ENCODE data around the gene DSP.

Gene DSP

DNA sequence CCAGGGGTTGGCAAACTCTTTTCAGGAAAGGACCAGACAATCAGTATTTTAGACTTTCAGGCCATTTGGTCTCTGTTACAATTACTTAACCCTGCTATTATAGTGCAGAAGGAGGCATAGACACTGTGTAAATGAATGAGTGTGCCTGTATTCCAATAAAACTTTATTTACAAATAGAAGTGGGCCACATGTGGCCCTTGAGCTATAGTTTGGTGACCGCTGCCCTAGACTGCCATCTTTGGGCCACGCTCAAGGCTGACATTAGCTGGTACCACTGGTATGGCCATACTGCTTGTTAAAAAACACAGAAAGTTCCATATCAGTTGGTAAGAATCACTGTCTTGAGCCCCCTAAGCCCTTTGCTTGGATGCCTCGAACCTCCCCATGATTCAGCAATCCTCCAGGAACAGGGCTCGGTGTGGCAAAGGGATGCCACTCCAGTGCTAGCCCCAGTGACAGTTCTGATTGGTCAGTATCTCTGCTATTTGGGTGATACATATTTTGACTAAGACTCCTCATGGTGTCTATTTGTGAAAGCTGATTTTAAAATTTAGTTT lies 25.2 kb downstream of the DSP start:
- DNase-seq: no peak

- no peak for DNase-seq
Observed at GRCh38 chr6:7568021-7568420, 26.6 kb downstream of the DSP start.

GRCh38 chr6:7569082-7569481 lies 27.6 kb downstream of the DSP start:
- DNase-seq: no peak

- DNase-seq: no peak
Observed at GRCh38 chr6:7572213-7572943, 30.9 kb downstream of the DSP start.

- DNase-seq: no peak
Observed at GRCh38 chr6:7574500-7574899, 33.0 kb downstream of the DSP start.

DNA sequence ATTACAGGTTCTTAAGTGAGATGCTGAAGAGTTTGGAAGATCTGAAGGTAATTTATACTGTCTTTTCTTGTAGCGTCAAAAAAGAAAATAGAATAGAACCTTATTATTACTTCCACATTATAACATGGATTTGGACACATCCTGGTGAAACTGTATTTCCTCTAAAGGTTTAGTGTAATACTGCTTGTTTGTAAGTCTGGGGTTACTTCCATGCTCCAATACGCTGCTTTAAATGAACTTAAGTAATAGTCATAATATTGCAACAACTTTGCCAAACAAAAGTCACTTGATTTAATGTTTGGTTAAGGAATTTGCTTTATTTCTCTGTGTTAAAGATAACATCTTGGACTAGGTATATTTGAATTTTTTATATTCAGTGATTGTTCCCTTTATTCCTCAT lies 37.0 kb downstream of the DSP start:
- no peak for DNase-seq

- no peak for DNase-seq
Observed at GRCh38 chr6:7578931-7579330, 37.5 kb downstream of the DSP start.

DNA sequence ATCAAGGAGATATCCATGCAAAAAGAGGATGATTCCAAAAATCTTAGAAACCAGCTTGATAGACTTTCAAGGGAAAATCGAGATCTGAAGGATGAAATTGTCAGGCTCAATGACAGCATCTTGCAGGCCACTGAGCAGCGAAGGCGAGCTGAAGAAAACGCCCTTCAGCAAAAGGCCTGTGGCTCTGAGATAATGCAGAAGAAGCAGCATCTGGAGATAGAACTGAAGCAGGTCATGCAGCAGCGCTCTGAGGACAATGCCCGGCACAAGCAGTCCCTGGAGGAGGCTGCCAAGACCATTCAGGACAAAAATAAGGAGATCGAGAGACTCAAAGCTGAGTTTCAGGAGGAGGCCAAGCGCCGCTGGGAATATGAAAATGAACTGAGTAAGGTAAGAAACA lies 38.4 kb downstream of the DSP start:
- DNase-seq: no peak

GRCh38 chr6:7580537-7580926 lies 39.1 kb downstream of the DSP start:
- no peak for DNase-seq

DNA sequence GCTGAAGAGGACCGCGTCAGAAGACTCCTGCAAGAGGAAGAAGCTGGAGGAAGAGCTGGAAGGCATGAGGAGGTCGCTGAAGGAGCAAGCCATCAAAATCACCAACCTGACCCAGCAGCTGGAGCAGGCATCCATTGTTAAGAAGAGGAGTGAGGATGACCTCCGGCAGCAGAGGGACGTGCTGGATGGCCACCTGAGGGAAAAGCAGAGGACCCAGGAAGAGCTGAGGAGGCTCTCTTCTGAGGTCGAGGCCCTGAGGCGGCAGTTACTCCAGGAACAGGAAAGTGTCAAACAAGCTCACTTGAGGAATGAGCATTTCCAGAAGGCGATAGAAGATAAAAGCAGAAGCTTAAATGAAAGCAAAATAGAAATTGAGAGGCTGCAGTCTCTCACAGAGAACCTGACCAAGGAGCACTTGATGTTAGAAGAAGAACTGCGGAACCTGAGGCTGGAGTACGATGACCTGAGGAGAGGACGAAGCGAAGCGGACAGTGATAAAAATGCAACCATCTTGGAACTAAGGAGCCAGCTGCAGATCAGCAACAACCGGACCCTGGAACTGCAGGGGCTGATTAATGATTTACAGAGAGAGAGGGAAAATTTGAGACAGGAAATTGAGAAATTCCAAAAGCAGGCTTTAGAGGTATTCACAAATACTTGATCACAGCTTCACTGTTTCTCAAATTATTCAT lies 39.6 kb downstream of the DSP start:
- DNase-seq: no peak

- no peak for DNase-seq
Observed at GRCh38 chr6:7585287-7585930, 43.9 kb downstream of the DSP start.

DNA sequence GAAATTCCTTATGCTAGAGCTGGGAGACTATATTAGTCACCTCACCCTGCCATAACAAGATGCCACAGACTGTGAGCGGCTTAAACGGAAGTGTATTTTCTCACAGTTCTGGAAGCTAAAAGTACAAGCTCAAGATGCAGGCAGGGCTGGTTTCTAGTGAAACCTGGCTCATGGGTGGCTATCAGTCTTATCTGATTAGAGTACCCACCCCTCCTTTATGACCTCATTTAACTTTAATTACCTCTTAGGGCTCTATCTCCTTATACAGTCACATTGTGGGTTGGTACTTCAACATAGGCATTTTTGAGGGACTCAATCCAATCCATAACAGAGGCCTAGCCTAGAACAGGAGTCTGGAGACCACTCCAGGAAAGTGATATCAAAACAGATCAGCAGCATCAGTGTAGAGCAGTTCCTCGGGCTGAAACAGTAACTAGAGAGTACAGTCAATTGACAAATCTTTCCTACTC lies 46.2 kb downstream of the DSP start:
- DNase-seq: no peak

- no peak for DNase-seq
Observed at GRCh38 chr6:7588506-7588905, 47.0 kb downstream of the DSP start.

DNA sequence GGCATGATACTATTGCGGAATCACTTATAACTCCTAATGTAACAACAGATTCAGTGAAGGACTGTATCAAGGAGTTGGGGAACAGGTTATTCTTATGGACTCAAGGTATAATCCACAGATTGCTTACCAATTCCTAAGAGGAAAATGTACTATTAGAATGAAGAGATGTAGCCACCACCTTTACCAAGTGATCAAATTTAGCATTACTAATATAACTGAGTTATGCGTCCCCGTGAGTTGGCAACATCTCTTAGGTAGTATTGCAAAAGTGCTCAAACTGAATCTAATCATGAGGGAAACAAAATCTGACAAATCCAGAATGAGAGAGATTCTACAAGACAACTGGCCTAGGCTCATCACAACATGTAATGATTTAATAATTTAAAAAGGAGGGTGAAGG lies 47.8 kb downstream of the DSP start:
- DNase-seq: no peak

DNA sequence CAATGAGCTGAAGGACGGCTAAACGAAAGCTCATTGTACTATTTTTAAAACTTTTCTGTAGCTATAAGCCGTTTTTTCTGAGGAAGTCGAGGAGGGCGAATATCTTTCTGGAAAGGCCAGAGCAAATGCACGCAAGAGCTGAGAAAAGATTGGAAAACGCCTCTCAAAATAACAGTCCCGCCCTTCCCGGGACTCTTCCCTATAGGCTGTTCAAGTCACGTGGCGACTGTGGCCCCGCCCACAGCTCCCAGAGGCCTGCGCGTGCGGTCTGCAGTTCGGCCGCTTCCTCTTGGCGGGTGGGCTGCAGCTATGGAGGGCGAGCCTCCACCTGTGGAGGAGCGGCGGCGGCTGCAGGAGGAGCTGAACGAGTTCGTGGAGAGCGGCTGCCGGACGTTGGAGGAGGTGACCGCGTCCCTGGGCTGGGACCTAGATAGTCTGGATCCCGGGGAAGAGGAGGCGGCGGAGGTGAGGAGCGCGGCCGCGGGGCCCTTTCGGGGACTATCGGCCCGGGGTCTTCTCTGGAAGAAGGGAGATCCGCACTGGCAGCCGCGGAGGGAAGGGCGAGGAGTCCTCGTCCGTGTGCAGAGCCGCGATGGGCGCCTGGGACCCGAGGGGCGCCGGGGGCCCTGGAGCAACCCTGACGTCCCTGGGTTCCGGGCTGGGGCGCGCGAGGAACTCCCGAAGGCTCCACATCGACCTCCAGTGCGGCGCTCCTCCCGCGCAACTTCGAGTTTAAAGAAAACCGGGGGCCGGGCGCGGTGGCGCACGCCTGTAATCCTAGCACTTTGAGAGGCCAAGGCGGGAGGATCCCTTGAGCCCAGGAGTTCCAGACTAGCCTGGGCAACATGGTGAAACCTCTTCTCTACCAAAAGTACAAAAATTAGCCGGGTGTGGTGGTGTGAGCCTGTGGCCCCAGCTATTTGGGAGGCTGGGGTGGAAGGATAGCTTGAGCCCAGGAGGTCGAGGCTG lies 48.8 kb downstream of the DSP start, which contains the start of gene SNRNP48:
Gene SNRNP48 (plus strand): TSS at position 250 of the 969 bp plus-strand sequence. CDS start 60 bp downstream, at position 310.
- DNase-seq: peak; percentile 89

DNA sequence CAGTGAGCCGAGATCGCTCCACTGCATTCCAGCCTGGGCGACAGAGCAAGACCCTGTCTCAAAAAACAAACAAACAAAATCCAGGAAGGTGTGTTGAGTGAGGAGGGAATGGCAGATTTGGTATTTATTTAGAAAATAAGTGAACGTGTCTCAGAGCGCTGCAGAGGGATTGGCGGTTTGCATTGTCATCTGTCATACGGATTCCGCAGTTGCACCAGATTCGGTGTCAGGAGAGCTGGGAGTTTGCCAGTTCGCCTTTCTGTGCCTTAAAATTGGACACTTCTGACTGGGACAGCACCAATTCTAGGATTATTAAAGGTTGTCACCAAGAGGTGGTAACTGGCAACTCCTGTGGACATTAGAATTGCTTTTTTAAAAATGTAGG lies 49.4 kb downstream of the DSP start:
- DNase-seq: no peak

GRCh38 chr6:7591770-7592169 lies 50.3 kb downstream of the DSP start:
- no peak for DNase-seq

DNA sequence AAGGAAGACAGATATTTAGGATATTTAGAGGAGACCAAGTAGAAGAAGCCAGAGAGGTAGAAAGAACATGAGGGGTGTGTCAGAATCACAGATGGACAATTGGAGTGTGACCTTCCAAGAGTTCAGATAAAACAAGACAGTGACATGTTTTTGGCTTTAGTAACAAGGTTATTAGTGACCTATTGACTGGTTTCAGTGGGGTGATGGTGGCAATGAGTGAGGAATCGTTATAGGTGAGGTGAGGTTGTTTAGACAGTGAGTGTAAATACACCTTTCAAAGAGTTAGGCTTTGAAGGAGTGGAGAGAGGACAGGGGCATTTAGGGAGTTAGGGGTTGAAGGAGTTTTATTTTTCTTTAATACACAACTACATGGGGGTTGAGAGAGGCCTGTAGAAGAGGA lies 51.8 kb downstream of the DSP start:
- no peak for DNase-seq

GRCh38 chr6:7594579-7595125 lies 53.2 kb downstream of the DSP start:
- DNase-seq: no peak

DNA sequence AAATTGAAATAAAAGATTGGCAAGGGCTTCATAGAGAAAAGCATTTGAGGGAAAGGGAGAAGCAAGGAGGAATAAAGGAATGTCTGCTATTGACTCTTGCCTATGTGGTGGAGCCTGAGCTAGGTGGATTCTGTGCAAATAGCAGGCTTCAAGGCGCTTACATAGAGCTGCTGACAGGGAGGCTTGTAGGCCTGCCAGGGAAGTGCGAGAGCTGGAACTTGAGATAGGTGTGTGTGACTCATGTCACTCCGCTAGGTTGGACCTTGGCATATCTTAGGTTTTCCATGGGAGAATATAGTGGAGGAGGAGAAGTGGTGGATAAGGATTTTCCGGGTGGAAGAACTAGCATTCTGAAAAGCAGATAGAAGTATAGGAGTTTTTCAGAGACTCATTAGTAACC lies 62.5 kb downstream of the DSP start:
- no peak for DNase-seq

- no peak for DNase-seq
Observed at GRCh38 chr6:7604506-7604905, 63.0 kb downstream of the DSP start.

Measured in stimulated activated CD4-positive, alpha-beta T cell treated with anti-CD3 and anti-CD28 coated beads, Interleukin-1b, Interleukin-23, amount 100 ng/mL, for 48 hours (primary cell).